ENCODE data around the gene ABCC1.

- TF ChIP-seq POLR2AphosphoS5 (IDR thresholded peaks at IDR 0.05; ENCODE audit: low read depth, low read length) (no peak), EP300 (IDR thresholded peaks at IDR 0.05; ENCODE audit: borderline replicate concordance in 1 of 2, low read depth in 1 of 2, low read length in 1 of 2) (no peak), ZBTB33 (IDR thresholded peaks at IDR 0.05; ENCODE audit: borderline replicate concordance, low read depth) (no peak), CTCF (IDR thresholded peaks at IDR 0.05) (no peak)
Measured at GRCh38 chr16:15972046-15972868, 22.8 kb downstream of the ABCC1 start.

Data from SK-N-SH (cell line).